Mammary epithelial cell (primary cell): Measurements from ENCODE around the gene PCDHGB2.

Experiments used
- CTCF ChIP-seq, 2 donors: IDR thresholded peaks in 1 of 2; conservative IDR thresholded peaks in 1 of 2; 2 replicates each; pipeline ENCODE4 v1.5.1; 2011 to 2012; ENCODE audit warnings: inconsistent platforms in 2 of 2, low read length in 2 of 2, mild to moderate bottlenecking in 2 of 2, control low read depth in 1 of 2, low read depth in 1 of 2; ENCODE audit not compliant: insufficient read depth in 1 of 2; ENCODE audit errors: extremely low read depth in 1 of 2
- EZH2 ChIP-seq: IDR thresholded peaks from 2 replicates; pipeline ENCODE4 v1.6.1; 2012; ENCODE audit warnings: low read length, inconsistent platforms, borderline replicate concordance

- TF ChIP-seq CTCF (conservative IDR thresholded peaks at IDR 0.05 in 1 of 2, IDR thresholded peaks at IDR 0.05 in 1 of 2; ENCODE audit: extremely low read depth in 1 of 2, insufficient read depth in 1 of 2, low read depth in 1 of 2, low read length in 2 of 2), result no peak
- TF ChIP-seq EZH2, result no peak
Observed at GRCh38 chr5:141374627-141375026, 14.8 kb downstream of the PCDHGB2 start.
